HG03439 (cell line): ENCODE measurements around the gene PTGFR.

ENCODE experiments used
- ATAC-seq: cut with Tn5 transposase; IDR thresholded peaks from one replicate; pipeline ENCODE4 v1.9.1; 2021; ENCODE audit warnings: mild to moderate bottlenecking, moderate library complexity; ENCODE audit not compliant: unreplicated experiment

PTGFR gene

GRCh38 chr1:78490861-78491450, at the start of gene PTGFR:
Gene PTGFR (plus strand): TSS chr1:78490974. CDS start chr1:78492744, 1,770 bp downstream.
- no peak for ATAC-seq

DNA sequence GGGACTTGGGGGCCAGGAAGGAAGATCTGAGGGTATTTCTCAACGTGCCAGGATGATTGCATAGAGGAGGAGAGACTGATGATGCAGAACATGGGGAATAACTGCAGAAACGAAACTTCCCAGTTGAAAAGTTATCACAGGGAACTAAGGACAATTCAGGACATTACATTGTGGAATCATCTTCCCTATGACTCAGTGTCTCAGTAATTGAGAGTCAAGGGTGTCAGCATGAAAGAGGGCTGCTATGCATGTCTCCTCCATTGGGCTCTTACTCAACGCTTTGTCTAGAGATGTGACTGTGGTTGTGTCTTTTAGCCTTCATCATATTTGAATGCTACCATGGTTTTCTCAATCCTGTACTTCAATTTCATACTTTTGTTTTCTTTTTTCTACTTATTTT, 48.9 kb upstream of the PTGFR start:
- ATAC-seq, result no peak

DNA sequence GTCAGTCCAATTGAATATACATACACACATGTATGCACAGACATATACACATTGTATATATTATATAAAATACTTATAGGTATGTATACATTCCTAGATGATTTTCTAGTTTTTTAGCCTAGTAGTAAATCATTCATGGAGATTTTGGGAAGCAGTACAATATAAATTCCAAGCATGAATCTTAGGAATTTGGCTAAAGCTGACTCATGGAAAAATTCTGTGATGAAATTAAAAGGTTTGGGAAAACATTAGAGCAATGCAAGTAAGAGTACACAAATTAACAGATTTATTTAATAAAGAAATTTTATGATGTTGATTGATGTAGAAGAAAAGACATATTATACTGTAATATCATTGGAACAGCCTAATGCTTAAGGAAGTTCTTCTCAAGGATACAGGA, 43.7 kb upstream of the PTGFR start:
- ATAC-seq, result no peak

DNA sequence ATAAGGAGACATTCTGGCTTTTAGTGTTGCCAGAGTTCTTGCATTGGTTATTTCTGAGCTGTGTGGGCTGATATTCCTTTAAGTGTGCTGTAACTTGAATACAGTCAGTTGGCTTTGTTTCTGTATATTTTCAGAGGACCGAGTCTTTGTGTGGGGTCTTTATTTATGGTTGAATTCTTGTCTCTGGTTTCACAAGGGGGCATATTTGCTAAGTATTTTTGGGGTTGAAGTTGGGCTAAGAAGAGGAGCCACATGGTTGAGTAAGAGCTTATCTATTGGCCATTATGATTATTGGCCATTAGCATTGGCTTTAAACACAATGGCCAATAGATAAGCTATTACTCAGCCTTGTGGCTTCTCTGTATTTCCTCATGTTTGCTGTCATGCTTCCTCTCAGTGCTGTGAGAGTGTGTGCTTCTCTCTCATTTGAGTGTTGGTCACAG, 26.3 kb upstream of the PTGFR start:
- no peak for ATAC-seq

- ATAC-seq, result no peak
Observed at GRCh38 chr1:78465143-78465542, 25.6 kb upstream of the PTGFR start.

- ATAC-seq, result no peak
Observed at GRCh38 chr1:78468521-78468920, 22.3 kb upstream of the PTGFR start.

DNA sequence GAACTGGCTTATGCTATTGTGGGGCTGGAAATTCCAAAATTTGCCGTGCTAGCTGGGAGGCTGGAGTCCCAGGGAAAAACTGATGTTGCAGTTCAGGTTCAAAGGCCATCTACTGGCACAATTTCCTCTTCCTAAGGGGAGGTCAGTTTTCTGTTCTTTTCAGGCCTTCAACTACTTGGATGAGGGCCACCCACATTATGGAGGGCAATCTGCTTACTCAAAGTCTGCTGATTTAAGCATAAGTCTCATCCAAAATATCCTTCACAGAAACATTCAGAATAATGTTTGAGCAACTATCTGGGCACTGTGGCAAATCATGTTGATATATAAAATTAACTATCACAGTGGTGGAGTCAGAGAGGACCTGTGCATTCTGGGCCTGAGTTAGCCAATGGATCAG, 21.2 kb upstream of the PTGFR start:
- ATAC-seq, result no peak

DNA sequence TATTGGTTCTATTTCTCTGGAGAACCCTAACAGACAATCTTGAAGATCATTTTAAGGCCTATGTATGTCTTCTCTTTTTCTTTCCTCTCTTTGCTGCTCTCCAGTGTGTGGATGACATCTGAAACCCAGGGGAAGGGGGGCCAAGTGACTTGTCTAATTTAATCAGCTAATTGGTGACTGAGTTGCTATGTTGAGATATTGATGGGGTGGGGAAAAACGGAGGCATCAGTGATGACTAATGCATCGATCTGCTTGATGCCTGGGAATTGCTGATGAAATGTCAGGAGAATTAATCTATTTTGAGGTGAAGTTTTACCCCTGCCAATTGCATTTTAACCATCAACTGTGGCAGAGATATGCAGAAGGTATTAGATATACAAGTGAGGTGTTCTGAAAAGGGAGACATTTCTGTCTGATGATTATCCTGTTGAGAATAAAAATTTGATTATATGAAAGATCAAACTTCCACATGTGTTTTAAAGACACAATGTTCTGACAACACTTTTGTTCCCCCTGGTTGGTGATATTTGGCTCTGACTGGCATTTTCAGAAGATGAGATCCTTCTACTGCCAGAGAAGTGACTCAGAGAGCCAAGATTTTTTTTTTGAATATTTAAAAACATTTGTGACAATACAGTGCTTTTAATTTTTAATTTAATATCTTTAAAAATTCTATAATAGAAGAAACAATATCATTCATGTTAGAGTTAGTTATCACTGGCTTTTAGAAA, 18.7 kb upstream of the PTGFR start:
- no peak for ATAC-seq

GRCh38 chr1:78472851-78473496, 17.8 kb upstream of the PTGFR start:
- ATAC-seq, result no peak

DNA sequence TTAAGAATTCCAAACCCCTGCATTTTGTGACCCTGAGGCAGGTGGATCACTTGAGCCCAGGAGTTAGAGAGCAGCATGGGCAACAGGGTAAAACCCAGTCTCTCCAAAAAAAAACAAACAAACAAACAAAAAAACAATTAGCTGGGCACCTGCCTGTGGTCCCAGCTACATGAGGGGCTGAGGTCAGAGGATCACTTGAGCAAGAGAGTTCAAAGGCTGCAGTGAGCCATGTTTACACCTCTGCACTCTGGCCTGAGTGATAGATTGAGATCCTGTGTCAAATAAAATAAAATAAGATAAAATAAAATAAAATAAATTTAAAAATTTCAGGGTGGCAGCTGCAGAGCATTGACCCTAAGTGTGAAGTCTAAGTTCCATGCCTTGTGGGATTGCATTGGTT, 16.7 kb upstream of the PTGFR start:
- no peak for ATAC-seq

DNA sequence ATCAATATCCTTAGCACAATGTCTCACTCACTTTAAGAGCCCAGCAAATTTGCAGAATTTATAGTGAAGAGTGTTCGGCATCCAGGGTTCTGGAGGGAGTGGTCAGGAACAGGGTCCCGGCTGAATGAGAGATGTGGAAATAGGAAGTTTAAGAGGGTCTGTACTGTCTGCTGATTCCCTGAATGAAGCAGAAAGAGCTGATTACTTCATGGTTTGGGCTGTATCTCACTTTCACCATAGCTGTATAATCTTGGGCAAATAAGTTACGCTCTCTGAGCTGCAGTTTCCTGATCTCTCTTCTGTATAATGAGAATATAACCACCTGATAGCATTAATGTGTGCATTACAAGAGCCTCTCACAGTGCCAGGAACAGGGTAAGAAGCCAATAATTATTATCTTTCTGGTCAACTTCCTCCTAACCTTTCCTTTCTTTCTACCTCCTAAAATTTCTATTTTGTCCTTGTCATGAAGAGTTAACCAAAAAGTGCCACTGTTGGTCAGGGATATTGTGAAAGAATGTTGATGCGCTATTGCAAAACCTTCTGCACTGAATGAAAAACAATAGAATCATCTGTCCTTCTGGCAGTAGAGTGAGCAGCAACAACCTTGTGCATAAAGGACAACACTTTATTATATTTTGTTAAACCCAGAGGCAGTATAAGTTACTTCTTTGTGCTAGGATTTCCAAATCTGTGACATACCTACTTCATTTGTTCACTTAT, 14.7 kb upstream of the PTGFR start:
- no peak for ATAC-seq

- ATAC-seq, result no peak
Observed at GRCh38 chr1:78483903-78484302, 6.9 kb upstream of the PTGFR start.

DNA sequence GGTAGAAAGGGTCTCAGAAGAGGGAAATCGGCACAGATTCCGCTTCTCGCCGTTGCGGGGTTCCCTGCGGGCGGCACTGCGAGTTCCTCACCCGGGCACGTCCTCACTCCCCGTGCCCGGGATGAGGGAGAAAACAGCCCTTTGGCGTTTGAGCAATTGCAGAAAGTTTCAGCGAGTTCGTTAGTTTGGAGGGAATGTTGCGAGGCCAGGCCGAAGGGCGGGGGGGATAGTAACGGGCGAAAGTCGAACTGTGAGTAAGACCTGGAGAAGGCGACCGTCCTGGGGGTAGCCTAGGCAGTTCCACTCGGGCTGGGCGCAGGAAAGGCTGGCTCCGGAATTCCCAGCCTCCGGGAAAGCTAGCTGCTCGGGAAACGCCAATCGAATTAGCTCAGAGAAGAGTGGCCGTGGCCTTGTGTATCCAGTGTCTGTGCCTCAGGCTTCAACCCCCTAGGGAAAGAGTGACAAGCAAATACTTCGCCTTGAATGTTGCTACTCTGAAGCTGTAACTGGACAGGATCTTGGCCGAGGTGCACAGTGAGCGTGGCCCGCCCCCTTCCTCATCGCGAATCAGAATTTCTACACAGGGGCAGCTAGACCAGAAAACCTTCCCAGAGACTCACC, 787 bp downstream of the PTGFR start:
- ATAC-seq, result no peak

DNA sequence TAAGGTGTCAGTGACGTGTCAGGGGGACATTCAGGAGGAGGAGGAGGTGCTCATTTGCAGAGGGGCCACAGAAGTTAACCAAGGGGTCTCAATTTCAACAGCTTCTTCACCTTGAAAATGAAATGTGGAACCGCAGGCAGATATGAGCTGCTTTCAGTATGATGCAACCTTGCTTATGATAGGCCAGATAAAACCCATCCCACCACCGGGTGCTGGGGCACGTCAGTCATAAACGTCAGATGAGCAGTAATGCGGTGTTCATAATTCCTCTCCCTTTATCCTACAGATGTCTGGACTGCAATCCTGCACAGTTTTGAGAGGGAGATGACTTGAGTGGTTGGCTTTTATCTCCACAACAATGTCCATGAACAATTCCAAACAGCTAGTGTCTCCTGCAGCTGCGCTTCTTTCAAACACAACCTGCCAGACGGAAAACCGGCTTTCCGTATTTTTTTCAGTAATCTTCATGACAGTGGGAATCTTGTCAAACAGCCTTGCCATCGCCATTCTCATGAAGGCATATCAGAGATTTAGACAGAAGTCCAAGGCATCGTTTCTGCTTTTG, 1.7 kb downstream of the PTGFR start:
- ATAC-seq, result no peak

- ATAC-seq, result no peak
Observed at GRCh38 chr1:78493451-78493850, 2.7 kb downstream of the PTGFR start.

DNA sequence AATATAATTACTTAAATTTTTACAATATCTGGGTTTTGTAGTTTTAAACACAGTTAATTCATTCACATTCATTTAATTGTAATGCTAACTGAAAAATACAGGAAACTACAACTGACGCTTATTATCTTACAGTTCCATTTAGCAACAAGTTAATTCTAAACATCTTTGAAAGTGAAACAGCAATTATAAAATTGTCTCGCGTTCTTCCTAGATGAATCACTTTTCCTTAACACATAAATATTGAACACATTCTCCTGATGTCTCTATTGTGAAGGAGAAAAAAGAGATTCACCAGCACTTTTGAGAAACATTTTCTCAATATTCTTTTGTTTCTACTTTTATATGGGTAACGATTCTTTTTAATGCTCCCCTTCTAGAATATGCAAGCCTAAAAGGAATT, 6.4 kb downstream of the PTGFR start:
- no peak for ATAC-seq

- no peak for ATAC-seq
Observed at GRCh38 chr1:78500529-78500928, 9.8 kb downstream of the PTGFR start.

- ATAC-seq, result no peak
Observed at GRCh38 chr1:78501203-78501602, 10.4 kb downstream of the PTGFR start.

DNA sequence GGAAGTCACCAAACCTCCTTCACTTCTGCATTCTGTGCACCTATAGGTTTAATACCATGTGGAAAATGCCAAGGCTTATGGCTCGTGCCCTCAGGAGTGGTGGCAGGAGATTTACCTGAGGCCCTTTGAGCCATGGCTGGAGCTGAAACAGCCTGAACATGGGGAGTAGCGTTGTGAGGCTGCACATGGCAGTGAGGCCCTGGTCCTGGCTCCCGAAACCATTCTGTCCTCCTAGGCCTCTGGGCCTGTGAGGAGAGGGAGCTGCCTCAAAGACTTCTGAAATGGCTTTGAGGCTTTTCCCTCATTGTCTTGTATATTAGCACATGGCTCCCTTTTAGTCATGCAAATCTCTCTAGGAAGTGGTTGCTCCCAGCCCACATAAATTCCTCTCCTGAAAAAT, 20.6 kb downstream of the PTGFR start:
- no peak for ATAC-seq

- no peak for ATAC-seq
Observed at GRCh38 chr1:78516716-78517115, 25.9 kb downstream of the PTGFR start.

GRCh38 chr1:78519446-78519845, 28.7 kb downstream of the PTGFR start:
- no peak for ATAC-seq
